H4 (cell line): Measurements from ENCODE around the gene ARFRP1. TPM values are rescaled to one million over a fixed set of nuclear protein-coding genes. Genes with fewer than 3 reads are reported as not detected.

Source experiments
- DNase-seq: peaks from one replicate; pipeline ENCODE4 v3.0.0-alpha.2; 2015; ENCODE audit warnings: low spot score
- total RNA-seq: library from RNA; depleted of rRNA; stranded (reverse); fragments of >200 nt; shearing (Covaris generic); gene quantifications from 2 replicates; pipeline ENCODE4 v1.2.3, GENCODE V29; 2014

ARFRP1 gene
- total RNA-seq, 1 experiment from 2014 or later = 24.6 TPM

DNA sequence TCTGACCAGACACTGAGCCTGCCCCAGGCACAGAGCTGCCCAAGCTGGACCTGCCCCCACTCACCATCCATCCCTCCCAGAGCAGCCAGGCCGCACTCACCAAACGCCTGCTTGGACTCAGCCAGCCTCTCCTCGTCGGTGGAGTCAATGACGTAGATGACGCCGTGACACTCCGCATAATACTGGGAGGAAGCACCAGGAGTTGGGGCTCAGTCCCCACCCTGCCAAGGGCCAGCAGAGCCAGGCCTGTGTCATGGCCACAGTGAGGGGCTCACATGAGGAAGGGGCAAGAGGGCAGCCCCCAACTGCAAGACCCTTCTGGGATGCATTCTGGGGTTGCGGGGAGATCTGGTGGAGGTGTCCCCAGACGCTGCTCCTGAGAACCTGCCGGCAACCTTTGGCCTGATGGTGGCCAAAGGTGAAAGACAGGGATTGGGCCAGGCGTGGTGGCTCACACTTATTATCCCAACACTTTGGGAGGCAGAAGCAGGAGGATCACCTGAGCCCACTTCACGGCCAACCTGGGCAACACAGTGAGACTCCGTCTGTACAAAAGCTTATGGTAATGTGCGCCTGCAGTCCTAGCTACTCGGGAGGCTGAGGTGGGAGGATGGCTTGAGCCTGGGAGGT is 5.6 kb downstream of the ARFRP1 start:
- DNase-seq = no peak

DNA sequence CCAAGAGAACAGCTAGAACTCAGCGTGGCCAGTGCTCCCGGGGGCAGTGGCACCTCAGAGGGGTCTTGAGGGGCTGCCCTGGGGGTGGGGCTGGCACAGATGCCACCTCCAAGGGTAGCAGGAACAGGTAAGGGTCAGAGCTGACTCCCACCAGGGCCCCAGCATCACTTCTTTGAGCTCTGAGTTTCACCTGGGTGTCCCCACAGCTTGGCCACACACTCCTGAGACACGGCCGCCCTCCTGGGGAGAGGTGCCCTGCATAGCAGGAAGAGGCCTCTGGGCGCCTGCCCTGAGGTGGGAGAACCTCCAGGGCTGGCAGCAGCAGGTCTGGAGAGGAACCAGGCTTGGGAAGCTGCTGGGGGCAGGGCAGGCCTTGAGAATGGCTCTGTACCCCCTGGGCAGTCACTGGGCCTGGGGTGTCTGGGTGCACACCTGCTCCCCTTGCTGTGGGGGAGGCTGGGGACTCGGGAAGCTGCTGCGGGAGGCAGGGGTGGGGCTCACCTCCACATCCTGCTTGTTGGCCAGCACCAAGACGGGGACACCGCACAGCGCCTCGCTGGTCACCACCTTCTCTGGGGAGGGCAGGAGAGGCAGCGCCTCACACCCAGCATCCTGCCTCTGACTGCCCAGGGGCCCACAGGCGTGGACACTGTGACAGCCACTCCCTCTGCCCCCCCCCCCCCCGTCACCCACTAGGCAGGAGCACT is 6.3 kb downstream of the ARFRP1 start:
- no peak for DNase-seq

DNA sequence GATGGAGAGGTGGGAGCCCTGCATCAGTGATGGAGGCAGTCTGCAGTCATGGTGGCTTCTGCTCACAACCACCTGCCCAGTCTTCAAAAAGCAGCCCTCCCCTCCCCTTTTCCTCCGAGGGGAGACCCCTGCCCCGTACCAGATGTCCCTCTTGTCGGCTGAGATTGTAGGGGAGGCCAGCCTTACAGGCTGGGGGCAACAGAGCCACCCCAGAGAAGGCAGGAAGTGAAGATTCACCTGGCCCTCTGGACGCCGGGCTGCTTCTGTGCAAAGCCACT is 6.8 kb downstream of the ARFRP1 start:
- DNase-seq = no peak

DNA sequence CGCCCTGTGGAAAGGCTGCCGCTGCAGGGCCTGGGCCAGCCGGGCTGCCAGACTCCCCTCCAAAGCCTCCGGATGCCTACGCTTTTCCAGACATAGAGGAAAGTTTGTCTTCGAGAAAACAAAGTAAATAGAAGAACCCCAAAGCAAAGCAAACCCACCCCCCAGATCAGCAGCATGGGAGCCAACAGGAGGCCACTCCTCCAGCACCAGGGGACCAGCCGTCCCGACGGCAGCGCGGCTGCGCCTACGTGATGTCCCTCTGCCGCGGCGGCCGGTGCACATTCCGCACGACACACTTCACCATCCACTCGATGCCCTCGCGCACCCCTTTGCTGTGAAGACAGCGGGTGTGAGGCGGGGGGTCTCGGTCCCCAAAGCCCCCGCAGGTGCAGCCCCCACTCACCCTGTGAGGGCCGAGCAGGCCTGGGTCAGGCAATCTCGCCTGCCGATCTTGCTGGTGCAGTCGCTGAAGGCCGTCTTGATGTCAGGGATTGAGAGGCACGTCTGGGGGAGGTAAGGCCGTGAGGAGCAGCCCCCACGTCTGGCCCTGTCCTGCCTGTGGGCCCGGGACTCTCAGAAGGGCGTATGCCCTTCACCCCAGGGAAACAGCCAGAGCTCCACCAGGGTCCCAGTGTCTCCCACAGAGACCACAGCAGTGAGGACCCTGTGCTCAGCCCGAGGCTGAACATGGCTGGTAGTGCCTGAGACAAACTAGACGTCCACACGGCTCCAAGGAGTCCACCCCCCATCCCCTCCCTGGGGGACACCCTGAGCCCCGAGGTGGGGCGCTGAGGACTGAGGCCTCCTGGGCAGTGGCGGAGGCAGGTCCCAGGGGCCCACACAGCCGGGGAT is 7.4 kb downstream of the ARFRP1 start:
- no peak for DNase-seq

DNA sequence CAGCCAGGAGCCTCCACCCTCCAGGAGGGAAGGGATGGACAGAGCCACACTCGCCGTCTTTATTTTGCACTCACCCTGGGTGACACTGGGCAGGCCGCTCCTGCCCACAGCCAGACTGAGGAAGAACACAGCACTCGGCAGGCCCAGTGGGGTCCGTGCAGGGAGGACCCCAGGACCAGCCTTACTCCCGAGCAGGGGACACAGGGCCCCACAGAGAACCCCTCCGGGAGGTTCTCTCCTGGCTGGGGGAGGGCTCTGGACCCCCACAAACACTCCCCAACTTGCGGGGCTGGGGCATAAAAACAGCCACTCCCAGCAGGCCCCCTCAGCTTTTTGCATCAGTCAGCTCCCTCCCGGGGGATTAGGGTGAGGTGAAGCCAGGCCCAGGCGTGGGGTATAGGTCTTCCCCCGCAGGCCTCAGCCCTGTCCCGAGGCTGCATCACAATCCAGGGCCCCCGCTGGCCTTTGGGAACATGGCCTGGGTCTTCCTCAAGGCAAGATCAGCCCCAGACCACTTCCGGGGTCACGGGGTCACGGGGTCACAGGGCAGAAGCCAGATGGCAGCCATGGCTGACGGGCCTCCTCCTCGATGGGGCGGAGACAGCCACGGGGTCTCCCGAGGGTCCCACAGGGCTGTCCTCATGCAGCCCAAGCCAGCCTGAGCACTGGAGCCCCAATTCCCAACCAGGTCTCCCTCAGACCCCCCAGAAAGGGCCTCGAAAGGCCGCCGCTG is 8.1 kb downstream of the ARFRP1 start:
- no peak for DNase-seq

DNA sequence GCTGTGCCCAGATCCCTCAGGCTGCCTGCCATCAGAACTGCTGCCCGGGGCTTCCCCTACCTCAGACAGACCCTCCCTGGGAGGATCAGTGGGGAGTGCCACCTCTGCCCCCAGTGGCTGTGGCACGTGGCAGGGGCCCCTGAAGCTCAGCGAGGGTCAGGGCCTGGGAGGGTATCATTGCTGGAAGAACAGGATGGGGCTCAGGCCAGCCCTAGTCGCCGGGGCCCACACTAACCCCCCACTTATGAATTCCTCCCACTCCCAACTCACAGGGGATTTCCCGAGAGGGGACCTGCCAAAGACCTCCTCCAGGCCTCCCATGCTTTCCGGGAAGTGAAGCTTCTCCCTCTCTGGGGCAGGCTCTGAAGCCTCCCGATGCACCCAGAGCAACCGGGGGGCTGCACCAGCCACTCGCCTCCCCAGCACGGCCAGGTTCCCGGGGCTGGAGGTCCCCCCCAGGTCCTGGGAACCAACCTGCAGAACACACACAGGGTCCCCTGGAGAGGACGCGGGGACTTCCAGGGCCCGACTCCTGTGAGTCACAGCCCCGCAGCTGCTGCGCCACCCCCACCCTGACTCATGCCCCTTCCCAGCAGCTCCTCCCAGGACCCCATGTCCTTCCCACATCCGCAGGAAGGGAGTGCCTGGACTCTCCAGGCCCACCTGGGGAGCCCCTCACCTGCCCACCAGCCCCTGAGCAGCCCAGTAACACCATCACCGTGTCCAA is 8.9 kb downstream of the ARFRP1 start:
- DNase-seq = peak; percentile 89

DNA sequence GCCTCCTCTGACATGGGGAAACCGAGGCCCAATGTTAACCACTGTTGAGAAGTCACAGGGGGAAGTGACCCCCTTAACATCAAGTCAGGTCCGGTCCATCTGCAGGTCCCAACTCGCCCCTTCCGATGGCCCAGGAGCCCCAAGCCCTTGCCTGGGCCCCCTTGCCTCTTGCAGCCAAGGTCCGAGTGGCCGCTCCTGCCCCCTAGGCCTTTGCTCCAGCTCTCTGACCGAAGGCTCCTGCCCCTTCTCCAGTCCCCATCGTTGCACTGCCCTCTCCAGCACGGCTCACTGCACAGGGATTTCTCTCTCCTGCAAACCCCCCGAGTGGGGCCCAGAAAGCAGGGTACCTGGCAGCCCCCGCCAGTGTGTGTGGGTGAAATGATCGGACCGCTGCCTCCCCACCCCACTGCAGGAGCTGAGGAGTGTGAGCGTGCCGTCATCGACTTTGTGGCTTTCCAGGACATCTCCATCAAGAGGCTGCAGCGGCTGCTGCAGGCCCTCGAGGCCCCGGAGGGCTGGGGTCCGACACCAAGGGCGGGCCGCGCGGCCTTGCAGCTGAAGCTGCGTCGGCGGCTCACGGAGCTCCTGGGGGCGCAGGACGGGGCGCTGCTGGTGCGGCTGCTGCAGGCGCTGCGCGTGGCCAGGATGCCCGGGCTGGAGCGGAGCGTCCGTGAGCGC is 9.8 kb downstream of the ARFRP1 start:
- DNase-seq = no peak

DNA sequence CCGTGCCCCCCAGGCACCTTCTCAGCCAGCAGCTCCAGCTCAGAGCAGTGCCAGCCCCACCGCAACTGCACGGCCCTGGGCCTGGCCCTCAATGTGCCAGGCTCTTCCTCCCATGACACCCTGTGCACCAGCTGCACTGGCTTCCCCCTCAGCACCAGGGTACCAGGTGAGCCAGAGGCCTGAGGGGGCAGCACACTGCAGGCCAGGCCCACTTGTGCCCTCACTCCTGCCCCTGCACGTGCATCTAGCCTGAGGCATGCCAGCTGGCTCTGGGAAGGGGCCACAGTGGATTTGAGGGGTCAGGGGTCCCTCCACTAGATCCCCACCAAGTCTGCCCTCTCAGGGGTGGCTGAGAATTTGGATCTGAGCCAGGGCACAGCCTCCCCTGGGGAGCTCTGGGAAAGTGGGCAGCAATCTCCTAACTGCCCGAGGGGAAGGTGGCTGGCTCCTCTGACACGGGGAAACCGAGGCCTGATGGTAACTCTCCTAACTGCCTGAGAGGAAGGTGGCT is 10.4 kb downstream of the ARFRP1 start:
- no peak for DNase-seq

DNA sequence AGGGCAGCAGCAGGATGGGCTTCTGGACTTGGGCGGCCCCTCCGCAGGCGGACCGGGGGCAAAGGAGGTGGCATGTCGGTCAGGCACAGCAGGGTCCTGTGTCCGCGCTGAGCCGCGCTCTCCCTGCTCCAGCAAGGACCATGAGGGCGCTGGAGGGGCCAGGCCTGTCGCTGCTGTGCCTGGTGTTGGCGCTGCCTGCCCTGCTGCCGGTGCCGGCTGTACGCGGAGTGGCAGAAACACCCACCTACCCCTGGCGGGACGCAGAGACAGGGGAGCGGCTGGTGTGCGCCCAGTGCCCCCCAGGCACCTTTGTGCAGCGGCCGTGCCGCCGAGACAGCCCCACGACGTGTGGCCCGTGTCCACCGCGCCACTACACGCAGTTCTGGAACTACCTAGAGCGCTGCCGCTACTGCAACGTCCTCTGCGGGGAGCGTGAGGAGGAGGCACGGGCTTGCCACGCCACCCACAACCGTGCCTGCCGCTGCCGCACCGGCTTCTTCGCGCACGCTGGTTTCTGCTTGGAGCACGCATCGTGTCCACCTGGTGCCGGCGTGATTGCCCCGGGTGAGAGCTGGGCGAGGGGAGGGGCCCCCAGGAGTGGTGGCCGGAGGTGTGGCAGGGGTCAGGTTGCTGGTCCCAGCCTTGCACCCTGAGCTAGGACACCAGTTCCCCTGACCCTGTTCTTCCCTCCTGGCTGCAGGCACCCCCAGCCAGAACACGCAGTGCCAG is 11.0 kb downstream of the ARFRP1 start, which contains the start of gene TNFRSF6B:
TNFRSF6B (plus strand) TSS at position 25 of the 729 bp plus-strand sequence; CDS start at position 141, 116 bp downstream.
- DNase-seq = no peak

DNA sequence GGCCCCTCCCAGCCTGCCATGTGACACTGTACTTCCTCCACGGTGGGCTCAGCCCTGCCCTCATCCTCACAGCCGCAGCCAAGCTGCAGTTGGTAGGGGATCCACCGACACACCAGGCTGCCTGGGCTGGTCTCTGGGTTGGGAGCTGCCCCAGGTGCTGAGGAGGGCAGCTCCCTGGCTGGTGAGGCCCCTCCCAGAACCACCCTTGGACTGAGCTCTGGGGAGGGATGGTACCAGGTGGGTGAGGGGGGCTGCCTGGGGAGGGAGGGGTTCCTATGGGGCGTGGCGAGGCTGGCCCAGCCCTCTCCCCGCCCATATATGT is 11.5 kb downstream of the ARFRP1 start:
- DNase-seq = no peak

DNA sequence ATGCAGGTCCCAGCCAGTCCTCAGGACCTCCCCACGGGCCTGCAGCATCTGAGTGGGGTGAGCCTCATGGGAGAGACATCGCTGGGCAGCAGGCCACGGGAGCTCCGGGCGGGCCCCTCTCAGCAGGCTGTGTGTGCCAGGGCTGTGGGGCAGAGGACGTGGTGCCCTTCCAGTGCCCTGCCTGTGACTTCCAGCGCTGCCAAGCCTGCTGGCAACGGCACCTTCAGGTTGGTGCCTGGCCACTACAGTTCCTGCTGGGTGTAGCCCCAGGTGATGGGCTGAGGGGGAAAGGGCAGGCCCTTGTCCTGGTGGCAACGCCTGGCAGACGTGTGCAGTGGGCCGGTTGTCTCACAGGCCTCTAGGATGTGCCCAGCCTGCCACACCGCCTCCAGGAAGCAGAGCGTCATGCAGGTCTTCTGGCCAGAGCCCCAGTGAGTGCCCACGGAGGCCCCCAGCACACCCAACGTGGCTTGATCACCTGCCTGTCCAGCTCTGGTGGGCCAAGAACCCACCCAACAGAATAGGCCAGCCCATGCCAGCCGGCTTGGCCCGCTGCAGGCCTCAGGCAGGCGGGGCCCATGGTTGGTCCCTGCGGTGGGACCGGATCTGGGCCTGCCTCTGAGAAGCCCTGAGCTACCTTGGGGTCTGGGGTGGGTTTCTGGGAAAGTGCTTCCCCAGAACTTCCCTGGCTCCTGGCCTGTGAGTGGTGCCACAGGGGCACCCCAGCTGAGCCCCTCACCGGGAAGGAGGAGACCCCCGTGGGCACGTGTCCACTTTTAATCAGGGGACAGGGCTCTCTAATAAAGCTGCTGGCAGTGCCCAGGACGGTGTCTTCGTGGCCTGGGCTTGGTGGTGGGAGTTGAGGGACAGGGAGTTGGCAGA is 12.1 kb downstream of the ARFRP1 start:
- DNase-seq = no peak

DNA sequence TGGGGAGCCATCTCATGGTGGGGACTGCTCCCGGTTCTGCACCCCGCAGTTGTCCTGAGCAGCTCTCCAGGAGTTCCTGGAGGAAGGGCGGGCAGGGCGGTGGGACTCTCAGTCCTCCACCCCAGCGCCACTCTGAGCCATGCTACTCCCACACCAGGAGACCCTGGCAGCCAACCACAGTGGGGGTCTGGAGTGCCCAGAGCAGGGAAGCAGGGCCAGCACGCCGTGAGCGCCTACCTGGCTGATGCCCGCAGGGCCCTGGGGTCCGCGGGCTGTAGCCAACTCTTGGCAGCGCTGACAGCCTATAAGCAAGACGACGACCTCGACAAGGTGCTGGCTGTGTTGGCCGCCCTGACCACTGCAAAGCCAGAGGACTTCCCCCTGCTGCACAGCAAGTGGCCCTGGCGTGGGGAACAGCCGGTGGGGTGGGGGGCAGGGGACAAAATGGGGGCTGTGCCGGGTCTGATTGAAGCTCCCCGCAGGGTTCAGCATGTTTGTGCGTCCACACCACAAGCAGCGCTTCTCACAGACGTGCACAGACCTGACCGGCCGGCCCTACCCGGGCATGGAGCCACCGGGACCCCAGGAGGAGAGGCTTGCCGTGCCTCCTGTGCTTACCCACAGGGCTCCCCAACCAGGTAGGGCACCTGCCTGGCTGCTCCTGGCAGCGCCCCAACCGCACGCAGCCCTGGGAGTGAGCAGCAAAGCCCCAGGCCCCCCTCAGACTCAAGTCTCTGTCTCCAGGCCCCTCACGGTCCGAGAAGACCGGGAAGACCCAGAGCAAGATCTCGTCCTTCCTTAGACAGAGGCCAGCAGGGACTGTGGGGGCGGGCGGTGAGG is 13.0 kb downstream of the ARFRP1 start:
- DNase-seq = no peak

DNA sequence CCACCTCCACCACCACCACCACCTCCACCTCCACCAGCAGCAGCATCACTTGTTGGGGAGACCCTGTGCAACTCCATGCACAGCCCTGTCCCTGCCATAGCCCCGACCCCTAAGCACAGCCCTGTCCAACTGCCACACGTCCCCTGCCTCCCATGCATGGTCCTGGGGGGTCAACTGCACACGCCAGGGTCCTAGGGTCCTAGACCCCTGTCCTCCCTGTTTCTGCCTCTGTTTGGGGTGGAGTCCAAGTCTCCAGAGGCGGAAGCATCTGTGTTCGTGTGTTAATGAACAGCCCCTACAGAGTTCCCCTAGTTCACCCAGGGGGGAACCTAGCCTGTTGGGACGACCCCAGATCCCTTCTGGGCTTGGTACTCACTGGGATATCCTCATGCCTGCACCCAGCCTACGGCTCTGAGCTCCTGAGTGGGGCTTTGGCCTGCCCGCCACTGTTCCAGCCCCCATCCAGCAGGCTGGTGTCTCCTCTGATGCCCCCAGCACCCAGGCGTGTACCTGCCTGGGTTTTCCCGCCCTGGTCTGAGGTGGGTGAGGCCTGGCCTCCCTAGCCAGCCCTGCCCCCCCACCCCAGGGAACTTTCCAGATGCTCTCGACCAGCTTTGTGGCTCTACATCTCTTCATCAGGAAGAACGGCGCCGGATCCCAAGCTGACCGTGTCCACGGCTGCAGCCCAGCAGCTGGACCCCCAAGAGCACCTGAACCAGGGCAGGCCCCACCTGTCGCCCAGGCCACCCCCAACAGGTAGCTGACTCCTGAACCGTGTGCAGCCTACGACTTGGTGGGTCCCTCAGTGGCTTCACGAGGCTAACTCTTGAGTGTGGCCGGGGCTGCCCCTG is 13.8 kb downstream of the ARFRP1 start:
- DNase-seq = no peak

DNA sequence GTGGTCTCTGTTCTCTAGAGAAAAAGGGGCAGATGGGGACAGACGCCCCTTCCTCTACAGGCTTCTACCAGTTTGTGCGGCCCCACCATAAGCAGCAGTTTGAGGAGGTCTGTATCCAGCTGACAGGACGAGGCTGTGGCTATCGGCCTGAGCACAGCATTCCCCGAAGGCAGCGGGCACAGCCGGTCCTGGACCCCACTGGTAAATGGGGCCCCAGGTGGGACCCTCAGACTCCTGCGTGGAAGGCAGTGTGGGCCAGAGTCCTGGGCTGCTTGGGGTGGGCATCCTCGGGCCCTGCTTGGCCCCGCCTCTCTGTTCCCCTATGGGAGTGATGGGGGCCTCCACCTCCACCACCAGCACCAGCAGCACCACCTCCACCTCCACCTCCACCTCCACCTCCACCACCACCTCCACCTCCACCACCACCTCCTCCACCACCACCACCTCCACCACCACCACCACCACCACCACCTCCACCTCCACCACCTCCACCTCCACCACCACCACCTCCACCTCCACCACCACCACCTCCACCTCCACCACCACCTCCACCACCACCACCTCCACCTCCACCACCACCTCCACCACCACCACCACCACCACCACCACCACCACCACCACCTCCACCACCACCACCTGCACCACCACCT is 14.6 kb downstream of the ARFRP1 start:
- DNase-seq = no peak

DNA sequence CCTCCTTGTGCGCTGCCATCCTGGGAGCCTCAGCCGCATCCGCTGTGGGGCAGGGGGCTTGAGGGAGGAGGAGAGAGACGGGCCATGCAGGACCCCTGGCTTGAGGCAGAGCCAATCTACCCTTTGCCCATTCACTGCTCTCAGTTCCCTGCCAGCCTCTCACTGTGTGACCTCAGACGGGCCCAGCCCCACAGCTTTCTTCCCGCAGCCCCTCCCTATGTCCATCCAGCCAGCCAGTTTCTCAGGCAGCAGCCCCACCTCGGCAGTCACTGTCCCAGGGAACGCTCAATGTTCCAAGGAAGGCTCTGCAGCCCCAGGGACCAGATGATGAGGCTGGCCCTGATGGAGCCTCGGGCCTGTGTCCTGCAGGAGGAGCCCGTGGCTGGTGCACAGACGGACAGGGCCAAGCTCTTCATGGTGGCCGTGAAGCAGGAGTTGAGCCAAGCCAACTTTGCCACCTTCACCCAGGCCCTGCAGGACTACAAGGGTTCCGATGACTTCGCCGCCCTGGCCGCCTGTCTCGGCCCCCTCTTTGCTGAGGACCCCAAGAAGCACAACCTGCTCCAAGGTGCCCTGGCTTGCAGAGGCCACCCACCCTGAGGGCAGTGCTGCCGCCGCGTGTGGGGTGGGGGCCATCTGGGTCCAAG is 15.2 kb downstream of the ARFRP1 start:
- DNase-seq = no peak
